HepG2 (cell line): ENCODE measurements around the gene TBL2. TPM values are rescaled to one million over a fixed set of nuclear protein-coding genes. Genes with fewer than 3 reads are reported as not detected.

Source experiments
- BRCA1 ChIP-seq: sonication (generic); formaldehyde crosslinking; IDR thresholded peaks from 2 replicates; pipeline ENCODE4 v1.4.0; 2020; ENCODE audit warnings: missing genetic modification reagents
- CC2D1A ChIP-seq: sonication (generic); formaldehyde crosslinking; IDR thresholded peaks from 2 replicates; pipeline ENCODE4 v1.8.1; 2023; ENCODE audit warnings: mild to moderate bottlenecking, missing genetic modification reagents
- DMTF1 ChIP-seq: sonication (generic); formaldehyde crosslinking; IDR thresholded peaks from 2 replicates; pipeline ENCODE4 v1.4.0; 2020; ENCODE audit warnings: mild to moderate bottlenecking, missing genetic modification reagents
- FOXA3 ChIP-seq: IDR thresholded peaks from 2 replicates; pipeline ENCODE4 v1.6.1; 2016; ENCODE audit warnings: missing genetic modification reagents, missing compliant biosample characterization
- FOXM1 ChIP-seq: sonication (generic); formaldehyde crosslinking; IDR thresholded peaks from 2 replicates; pipeline ENCODE4 v1.5.0; 2020; ENCODE audit warnings: missing genetic modification reagents
- GMEB1 ChIP-seq: sonication (generic); formaldehyde crosslinking; IDR thresholded peaks from 2 replicates; pipeline ENCODE4 v1.5.1; 2020; ENCODE audit warnings: missing genetic modification reagents, mild to moderate bottlenecking, borderline replicate concordance
- KDM2A ChIP-seq: sonication (generic); formaldehyde crosslinking; IDR thresholded peaks from 2 replicates; pipeline ENCODE4 v1.4.0; 2020; ENCODE audit warnings: low read depth, missing genetic modification reagents, borderline replicate concordance
- KLF12 ChIP-seq: sonication (generic); formaldehyde crosslinking; IDR thresholded peaks from 2 replicates; pipeline ENCODE4 v1.4.0; 2020; ENCODE audit warnings: missing genetic modification reagents, borderline replicate concordance
- MAFG ChIP-seq: sonication (generic); formaldehyde crosslinking; IDR thresholded peaks from 2 replicates; pipeline ENCODE4 v1.5.1; 2020; ENCODE audit warnings: mild to moderate bottlenecking, missing genetic modification reagents
- MXD1 ChIP-seq: sonication (generic); formaldehyde crosslinking; IDR thresholded peaks from 2 replicates; pipeline ENCODE4 v1.4.0; 2020; ENCODE audit warnings: mild to moderate bottlenecking, missing genetic modification reagents
- NKX3-1 ChIP-seq: sonication (generic); formaldehyde crosslinking; IDR thresholded peaks from 2 replicates; pipeline ENCODE4 v1.5.0; 2020; ENCODE audit warnings: missing genetic modification reagents
- PCBP1 ChIP-seq: fragments of 200-400 bp; formaldehyde crosslinking; IDR thresholded peaks from 2 replicates; pipeline ENCODE4 v1.6.1; 2017; ENCODE audit warnings: mild to moderate bottlenecking, low read depth, low read length, borderline replicate concordance
- PCBP2 ChIP-seq: fragments of 200-400 bp; formaldehyde crosslinking; optimal IDR thresholded peaks from 2 replicates; pipeline ENCODE3; 2018; ENCODE audit warnings: low read length, low read depth; ENCODE audit not compliant: poor library complexity, severe bottlenecking
- RFX5 ChIP-seq: IDR thresholded peaks from 2 replicates; pipeline ENCODE4 v1.6.1; 2011; ENCODE audit warnings: low read depth, low read length, improper control_type of control experiment
- SKIL ChIP-seq: sonication (generic); formaldehyde crosslinking; IDR thresholded peaks from 2 replicates; pipeline ENCODE4 v1.8.0; 2022; ENCODE audit warnings: missing genetic modification reagents, mild to moderate bottlenecking, moderate library complexity, borderline replicate concordance
- ZBTB37 ChIP-seq: sonication (generic); formaldehyde crosslinking; IDR thresholded peaks from 2 replicates; pipeline ENCODE4 v1.4.0; 2020; ENCODE audit warnings: mild to moderate bottlenecking, missing genetic modification reagents
- ZFY ChIP-seq: sonication (generic); formaldehyde crosslinking; IDR thresholded peaks from 2 replicates; pipeline ENCODE4 v1.4.0; 2020; ENCODE audit warnings: missing genetic modification reagents
- ZNF225 ChIP-seq: sonication (generic); formaldehyde crosslinking; IDR thresholded peaks from 2 replicates; pipeline ENCODE4 v1.4.0; 2020; ENCODE audit warnings: mild to moderate bottlenecking, missing genetic modification reagents
- ZNF337 ChIP-seq: sonication (generic); formaldehyde crosslinking; IDR thresholded peaks from 2 replicates; pipeline ENCODE4 v1.5.1; 2020; ENCODE audit warnings: missing genetic modification reagents, low read depth, mild to moderate bottlenecking, borderline replicate concordance
- ZNF367 ChIP-seq: sonication (generic); formaldehyde crosslinking; IDR thresholded peaks from 2 replicates; pipeline ENCODE4 v1.4.0; 2020; ENCODE audit warnings: missing genetic modification reagents, borderline replicate concordance
- ZNF660 ChIP-seq: sonication (generic); formaldehyde crosslinking; IDR thresholded peaks from 2 replicates; pipeline ENCODE4 v1.5.1; 2020; ENCODE audit warnings: mild to moderate bottlenecking, low read depth, missing genetic modification reagents, borderline replicate concordance
- ZNF761 ChIP-seq: sonication (generic); formaldehyde crosslinking; conservative IDR thresholded peaks from 2 replicates; pipeline ENCODE4 v1.4.0; 2020; ENCODE audit warnings: mild to moderate bottlenecking, missing genetic modification reagents
- polyA plus RNA-seq, 8 experiments: library from polyadenylated mRNA; depleted of rRNA in 3 of 8; stranded (reverse) in 7 of 8; unstranded in 1 of 8; fragments of >200 nt; fragmentation: Illumina TruSeq in 4 of 8; extraction: Trizol in 4 of 8; gene quantifications; 2 replicates each; pipeline versions ENCODE4 v1.2.1 to v1.2.3, GENCODE V29; 2011 to 2016; ENCODE audit warnings: low read depth in 4 of 8, missing spikeins in 1 of 8, mixed read lengths in 1 of 8; ENCODE audit not compliant: insufficient read depth in 1 of 8
- total RNA-seq, 5 experiments: library from RNA; depleted of rRNA; stranded (reverse); fragments of >200 nt; fragmentation: Illumina TruSeq; extraction: Trizol; gene quantifications; 2 replicates each; pipeline ENCODE4 v1.2.3, GENCODE V29; 2016; ENCODE audit warnings: low read depth in 1 of 5

TBL2 gene
- total and polyA plus RNA-seq, 2 of the 13 experiments (the other 11 are each of a cell fraction or from before 2014, with no cell fraction given) = 43.4 to 47.2 TPM

- peak; percentile 91 for TF ChIP-seq SKIL (CRISPR knock-in tag)
- TF ChIP-seq FOXA3 = peak; percentile 98
- peak; percentile 37; the same call in 1 of the 2 replicates for TF ChIP-seq ZFY (CRISPR knock-in tag)
- TF ChIP-seq ZNF660 (CRISPR knock-in tag) = no peak
- TF ChIP-seq ZNF761 (CRISPR knock-in tag) = peak; percentile 60; the same call in 1 of the 2 replicates
- peak; percentile 49; the same call in 1 of the 2 replicates for TF ChIP-seq NKX3-1 (CRISPR knock-in tag)
- no peak for TF ChIP-seq ZNF337 (CRISPR knock-in tag)
- no peak for TF ChIP-seq ZNF367
- TF ChIP-seq KLF12 (CRISPR knock-in tag) = no peak
- TF ChIP-seq RFX5 = no peak; the same call in 1 of the 2 replicates
- TF ChIP-seq KDM2A (CRISPR knock-in tag) = peak; percentile 36; the same call in 1 of the 2 replicates
- no peak for TF ChIP-seq MXD1 (CRISPR knock-in tag)
- TF ChIP-seq GMEB1 (CRISPR knock-in tag) = no peak; the same call in 1 of the 2 replicates
- no peak for TF ChIP-seq FOXM1 (CRISPR knock-in tag)
- no peak; the same call in 1 of the 2 replicates for TF ChIP-seq ZNF225
- no peak for TF ChIP-seq MAFG (CRISPR knock-in tag)
- no peak for TF ChIP-seq CC2D1A
- no peak for TF ChIP-seq BRCA1
- no peak for TF ChIP-seq DMTF1 (CRISPR knock-in tag)
- no peak for TF ChIP-seq PCBP1
- TF ChIP-seq PCBP2 = no peak
- 0 out of 2 replicates have a peak, but pooled peaks have one; percentile 45 for TF ChIP-seq ZBTB37
Measured at GRCh38 chr7:73612598-73613269, 34.4 kb upstream of the TBL2 start (continued).
